ENCODE measurements around the gene SRD5A1.
"Not testable (repeated sequence)": the region's sequence is repeated elsewhere in the genome, so short reads cannot be mapped to it uniquely, and the experiment has no call there.

Gene SRD5A1

DNA sequence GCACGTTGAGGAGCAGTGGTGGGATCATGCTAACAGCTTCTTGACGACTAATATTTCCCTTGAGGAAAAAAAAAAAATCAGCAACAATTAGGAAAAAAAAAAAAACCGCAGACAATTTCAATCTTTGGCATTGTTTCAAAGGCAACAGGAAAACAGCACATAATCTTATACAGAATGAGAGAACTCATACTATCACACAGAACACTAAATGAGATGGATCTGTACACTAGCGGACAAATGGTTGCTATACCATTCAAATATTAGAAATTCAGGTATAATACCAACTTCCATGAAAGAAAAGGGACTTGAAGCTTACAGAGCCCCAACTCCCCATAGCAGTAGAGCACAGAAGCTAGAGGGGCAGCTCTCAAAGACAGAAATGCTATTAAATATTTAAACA, 10.0 kb upstream of the SRD5A1 start:
- H3K27me3 Mint-ChIP-seq, result no peaks in the 10 kb centered on the region
- no peak overlapping the region for H3K27ac Mint-ChIP-seq
- H3K36me3 Mint-ChIP-seq, result peaks cover 41% of the 10 kb centered on the region
- H3K4me1 Mint-ChIP-seq (ENCODE audit: low read depth), result peaks cover 40% of the 10 kb centered on the region
- peaks cover 11% of the 10 kb centered on the region for H3K9me3 Mint-ChIP-seq (ENCODE audit: low read depth)
- no peak overlapping the region for H3K4me3 Mint-ChIP-seq

DNA sequence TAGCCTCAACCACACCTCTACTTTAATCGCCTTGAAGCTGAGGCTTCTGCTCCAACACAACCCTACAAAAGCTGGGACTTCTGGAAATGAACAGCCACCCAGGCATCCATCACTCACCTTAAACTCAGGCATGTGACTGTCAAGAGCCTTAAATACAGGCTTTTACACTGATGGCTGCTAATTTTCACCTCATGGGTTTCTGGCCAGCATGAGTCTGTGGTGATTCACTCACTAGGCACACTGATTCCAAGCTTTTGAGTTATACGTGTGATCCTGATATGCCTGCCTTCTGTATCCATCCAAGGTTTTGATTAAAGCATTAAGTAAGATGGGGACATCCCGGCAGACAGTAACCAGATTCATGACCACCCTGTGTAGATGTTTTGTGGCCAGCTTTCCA, 9.3 kb upstream of the SRD5A1 start:
- peaks cover 11% of the 10 kb centered on the region for H3K9me3 Mint-ChIP-seq (ENCODE audit: low read depth)
- no peaks in the 10 kb centered on the region for H3K27me3 Mint-ChIP-seq
- H3K27ac Mint-ChIP-seq, result no peak overlapping the region
- peaks cover 39% of the 10 kb centered on the region for H3K36me3 Mint-ChIP-seq
- no peak overlapping the region for H3K4me3 Mint-ChIP-seq
- peaks cover 45% of the 10 kb centered on the region for H3K4me1 Mint-ChIP-seq (ENCODE audit: low read depth)

DNA sequence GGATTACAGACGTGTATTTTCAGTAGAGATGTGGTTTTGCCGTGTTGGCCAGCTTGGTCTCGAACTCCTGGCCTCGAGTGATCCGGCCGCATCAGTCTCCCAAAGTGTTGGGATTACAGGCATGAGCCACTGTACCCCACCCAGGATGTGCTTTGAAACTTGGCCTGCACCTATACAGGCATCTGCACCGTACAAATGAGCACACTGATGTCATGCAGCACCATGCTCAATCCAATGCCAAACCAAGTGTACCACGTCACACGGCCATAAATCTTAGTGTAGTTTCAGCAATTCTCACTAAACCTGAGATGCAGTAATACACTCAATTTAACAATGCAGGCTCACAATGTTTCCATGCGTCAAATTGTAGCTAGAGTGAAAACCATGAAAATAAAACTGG, 6.7 kb upstream of the SRD5A1 start:
- H3K4me3 Mint-ChIP-seq, result no peak overlapping the region
- peaks cover 11% of the 10 kb centered on the region for H3K9me3 Mint-ChIP-seq (ENCODE audit: low read depth)
- H3K36me3 Mint-ChIP-seq, result peaks cover 50% of the 10 kb centered on the region
- H3K27me3 Mint-ChIP-seq, result no peaks in the 10 kb centered on the region
- H3K27ac Mint-ChIP-seq, result no peak overlapping the region
- peaks cover 69% of the 10 kb centered on the region for H3K4me1 Mint-ChIP-seq (ENCODE audit: low read depth)

DNA sequence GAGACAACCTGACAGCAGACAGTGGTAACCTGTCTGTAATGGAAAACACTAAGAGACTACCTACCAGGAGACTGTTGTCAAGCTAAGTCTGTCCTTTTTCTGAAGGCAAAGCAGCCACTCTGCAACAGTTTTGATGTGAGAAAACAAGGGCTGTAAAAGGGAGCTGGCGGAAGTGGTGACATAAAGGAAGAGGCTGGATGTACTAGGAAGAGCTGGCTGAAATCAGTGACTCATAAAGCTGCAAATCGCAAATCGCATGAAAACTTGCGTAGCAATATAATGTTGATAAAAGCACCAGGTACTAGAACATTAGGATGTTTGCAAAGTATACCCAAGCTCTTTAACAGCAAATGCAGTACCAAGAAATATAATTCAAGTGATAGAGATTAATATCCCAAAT, 1.8 kb upstream of the SRD5A1 start:
- Mint-ChIP-seq H3K27ac (peak overlapping the region; percentile 75), H3K27me3 (no peaks in the 10 kb centered on the region), H3K4me3 (peak overlapping the region; percentile 100), H3K36me3 (peaks cover 17% of the 10 kb centered on the region), H3K4me1 (ENCODE audit: low read depth) (peaks cover 54% of the 10 kb centered on the region), H3K9me3 (ENCODE audit: low read depth) (no peaks in the 10 kb centered on the region)

DNA sequence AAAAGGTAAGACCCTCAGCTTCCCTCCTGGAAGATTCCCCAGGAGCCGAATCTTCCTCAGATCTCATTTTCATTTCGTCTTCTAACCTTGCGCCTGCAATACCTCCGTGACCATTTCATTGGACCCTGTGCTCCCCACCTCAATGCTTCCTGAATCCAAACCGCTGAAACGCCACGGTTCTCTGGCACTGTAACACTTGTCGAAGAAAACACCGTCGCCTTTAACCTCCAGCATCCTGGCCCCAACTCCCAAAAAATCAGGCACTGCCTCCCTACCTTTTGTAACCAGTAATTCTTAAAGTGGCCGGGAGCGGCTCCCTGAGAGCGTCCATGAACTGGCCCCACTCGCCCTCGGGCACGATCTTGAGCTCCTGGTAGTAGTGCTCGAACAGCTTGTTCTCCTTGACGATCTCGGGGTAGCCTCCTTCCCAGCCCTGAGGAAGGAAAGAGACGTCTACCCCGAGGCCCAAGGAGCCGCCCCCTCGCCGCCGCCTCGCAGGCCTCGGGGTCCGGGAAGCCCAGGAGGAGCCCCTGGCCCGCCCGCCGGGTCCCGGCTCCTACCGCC, 834 bp upstream of the SRD5A1 start:
- Mint-ChIP-seq H3K36me3 (peaks cover 18% of the 10 kb centered on the region), H3K4me3 (peak overlapping the region; percentile 100), H3K9me3 (ENCODE audit: low read depth) (no peaks in the 10 kb centered on the region), H3K4me1 (ENCODE audit: low read depth) (peaks cover 49% of the 10 kb centered on the region), H3K27me3 (no peaks in the 10 kb centered on the region), H3K27ac (peak overlapping the region; percentile 97)

DNA sequence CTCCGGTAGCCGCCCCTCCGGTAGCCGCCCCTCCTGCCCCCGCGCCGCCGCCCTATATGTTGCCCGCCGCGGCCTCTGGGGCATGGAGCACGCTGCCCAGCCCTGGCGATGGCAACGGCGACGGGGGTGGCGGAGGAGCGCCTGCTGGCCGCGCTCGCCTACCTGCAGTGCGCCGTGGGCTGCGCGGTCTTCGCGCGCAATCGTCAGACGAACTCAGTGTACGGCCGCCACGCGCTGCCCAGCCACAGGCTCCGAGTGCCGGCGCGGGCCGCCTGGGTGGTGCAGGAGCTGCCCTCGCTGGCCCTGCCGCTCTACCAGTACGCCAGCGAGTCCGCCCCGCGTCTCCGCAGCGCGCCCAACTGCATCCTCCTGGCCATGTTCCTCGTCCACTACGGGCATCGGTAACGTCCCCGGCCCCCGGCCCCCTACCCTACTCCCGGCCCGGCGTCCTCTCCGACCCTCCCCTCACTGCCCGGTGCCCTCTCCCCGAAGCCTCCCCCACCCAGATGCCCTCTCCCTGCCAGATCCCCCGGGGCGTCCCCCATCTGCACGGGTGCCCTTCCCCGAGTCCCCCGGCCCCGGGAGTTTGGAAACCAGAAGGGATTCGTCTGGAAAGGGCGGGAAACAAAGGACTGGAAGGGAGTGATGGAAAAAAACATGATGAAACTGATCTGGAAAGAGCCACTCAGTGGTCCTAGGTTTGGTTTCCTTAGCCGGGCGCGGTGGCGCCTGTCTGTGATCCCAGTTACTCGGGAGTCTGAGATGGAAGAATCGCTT, 417 bp downstream of the SRD5A1 start:
- no peaks in the 10 kb centered on the region for H3K27me3 Mint-ChIP-seq
- peaks cover 40% of the 10 kb centered on the region for H3K4me1 Mint-ChIP-seq (ENCODE audit: low read depth)
- H3K4me3 Mint-ChIP-seq, result peak overlapping the region; percentile 100
- H3K27ac Mint-ChIP-seq, result peak overlapping the region; percentile 61
- H3K9me3 Mint-ChIP-seq (ENCODE audit: low read depth), result no peaks in the 10 kb centered on the region
- peaks cover 18% of the 10 kb centered on the region for H3K36me3 Mint-ChIP-seq

DNA sequence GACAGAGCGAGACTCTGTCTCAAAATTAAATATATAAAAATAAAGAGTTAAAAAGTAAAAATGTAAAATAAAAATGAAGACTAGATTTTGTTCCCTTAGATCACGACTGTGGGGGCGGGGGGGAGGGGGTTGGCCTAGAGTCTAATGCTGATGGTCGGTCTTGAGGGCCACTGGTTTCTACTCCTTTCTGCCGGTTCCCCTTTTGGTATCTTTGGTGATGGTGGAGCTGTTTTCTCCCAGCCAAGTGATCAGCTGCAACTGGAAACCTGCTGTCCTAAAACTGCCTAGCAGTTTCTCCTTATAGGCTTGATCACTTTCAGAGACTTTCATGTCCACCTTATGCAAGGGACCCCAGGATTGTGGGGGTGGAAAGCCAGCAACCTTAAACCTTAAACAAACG, 1.1 kb downstream of the SRD5A1 start:
- Mint-ChIP-seq H3K36me3 (peaks cover 18% of the 10 kb centered on the region), H3K9me3 (ENCODE audit: low read depth) (no peaks in the 10 kb centered on the region), H3K27me3 (no peaks in the 10 kb centered on the region), H3K27ac (peak overlapping the region; percentile 61), H3K4me1 (ENCODE audit: low read depth) (peaks cover 34% of the 10 kb centered on the region), H3K4me3 (peak overlapping the region; percentile 100)

DNA sequence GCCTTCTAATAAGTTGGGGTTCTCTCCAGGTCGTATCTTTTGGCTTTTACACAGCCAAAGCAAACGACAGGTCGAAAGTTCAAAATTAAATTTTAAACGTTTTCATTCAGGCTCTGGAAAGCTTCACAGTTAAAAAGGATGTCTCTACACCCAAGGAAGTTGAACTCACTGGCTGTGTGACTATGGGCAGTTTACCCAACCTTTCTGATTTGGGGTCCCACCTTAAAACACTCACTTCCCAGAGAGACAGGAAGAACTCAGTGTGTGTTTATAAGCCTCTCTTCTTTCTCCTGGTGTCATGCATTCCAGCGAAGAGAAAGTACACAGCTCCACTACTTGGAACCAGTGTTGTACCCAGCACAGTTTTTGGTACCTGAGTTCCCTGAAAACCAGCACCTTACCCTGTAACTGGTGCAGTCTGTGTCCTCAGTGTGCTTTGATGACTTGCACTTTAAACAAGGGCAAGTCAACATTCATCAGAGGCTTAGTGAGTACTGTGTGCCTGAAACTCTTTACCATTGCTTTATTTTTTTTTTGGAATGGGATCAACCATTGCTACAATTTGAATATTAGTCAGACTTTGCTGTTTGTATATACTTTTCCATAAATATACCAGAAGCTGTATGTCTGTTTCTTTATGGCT, 1.7 kb downstream of the SRD5A1 start:
- no peaks in the 10 kb centered on the region for H3K9me3 Mint-ChIP-seq (ENCODE audit: low read depth)
- H3K36me3 Mint-ChIP-seq, result peaks cover 16% of the 10 kb centered on the region
- H3K27ac Mint-ChIP-seq, result no peak overlapping the region
- peaks cover 28% of the 10 kb centered on the region for H3K4me1 Mint-ChIP-seq (ENCODE audit: low read depth)
- H3K4me3 Mint-ChIP-seq, result peak overlapping the region; percentile 72
- no peaks in the 10 kb centered on the region for H3K27me3 Mint-ChIP-seq

DNA sequence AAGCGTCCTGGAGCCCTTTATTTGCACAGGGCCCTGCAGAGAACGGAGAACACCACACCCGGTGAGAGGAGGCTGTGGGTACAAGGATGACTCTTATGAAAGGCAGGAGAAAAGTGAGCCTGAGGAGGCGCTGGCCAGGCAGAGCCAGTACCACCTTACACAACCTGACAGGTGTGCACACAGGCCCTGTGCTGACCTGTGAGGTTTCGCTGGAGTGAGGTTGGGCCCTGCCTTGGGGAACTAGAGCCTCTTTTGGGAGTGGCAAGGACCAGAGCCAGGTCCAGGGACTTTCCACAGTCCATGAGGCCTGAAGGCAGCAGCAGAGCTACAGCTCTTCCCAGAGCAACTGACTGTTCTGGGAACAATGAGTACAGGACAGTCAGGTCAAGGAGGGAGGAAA, 3.1 kb downstream of the SRD5A1 start:
- Mint-ChIP-seq H3K27ac (no peak overlapping the region), H3K4me1 (ENCODE audit: low read depth) (peaks cover 14% of the 10 kb centered on the region), H3K4me3 (no peak overlapping the region), H3K36me3 (peaks cover 6% of the 10 kb centered on the region), H3K27me3 (no peaks in the 10 kb centered on the region), H3K9me3 (ENCODE audit: low read depth) (no peaks in the 10 kb centered on the region)

DNA sequence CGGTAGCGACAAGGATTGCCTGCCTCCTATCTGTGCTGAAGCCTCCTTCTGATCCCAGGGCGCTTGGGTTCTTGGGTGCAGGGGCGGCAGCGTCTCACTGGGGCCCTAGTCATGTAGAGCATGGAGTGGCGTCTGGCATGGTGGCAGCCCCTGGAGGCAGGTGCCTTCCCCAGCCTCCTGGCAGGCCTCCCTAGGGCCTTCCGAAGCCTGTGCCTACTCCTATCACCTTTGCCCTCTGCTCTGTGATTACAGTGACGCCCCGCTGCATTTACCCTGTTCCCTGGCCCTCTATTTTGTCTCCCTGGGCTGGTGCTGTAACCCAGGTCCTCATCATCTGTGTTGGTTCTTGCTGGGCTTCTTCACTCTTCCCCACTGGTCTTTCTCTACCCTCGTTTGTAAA, 3.8 kb downstream of the SRD5A1 start:
- Mint-ChIP-seq H3K27me3 (no peaks in the 10 kb centered on the region), H3K9me3 (ENCODE audit: low read depth) (no peaks in the 10 kb centered on the region), H3K27ac (no peak overlapping the region), H3K4me1 (ENCODE audit: low read depth) (peaks cover 10% of the 10 kb centered on the region), H3K36me3 (peaks cover 4% of the 10 kb centered on the region), H3K4me3 (no peak overlapping the region)

DNA sequence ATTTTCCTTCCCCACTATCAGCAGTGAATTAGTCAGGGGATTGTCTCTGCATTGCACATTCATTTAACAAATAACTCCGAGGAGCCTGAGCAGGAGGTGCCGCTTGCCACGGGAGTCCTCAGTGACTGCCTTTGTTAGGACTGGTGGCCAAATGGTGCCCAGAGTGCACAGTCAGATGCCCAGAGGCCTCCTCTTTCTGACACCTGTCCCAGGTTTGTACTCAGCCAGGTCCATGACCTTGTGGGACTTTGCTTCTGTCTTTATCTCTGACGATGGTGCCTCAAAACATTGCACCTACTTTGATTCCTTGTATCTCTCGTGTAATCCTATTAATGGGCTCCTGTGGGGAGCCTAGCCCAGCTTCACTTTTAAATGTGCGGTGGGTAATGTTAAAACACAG, 4.3 kb downstream of the SRD5A1 start:
- peaks cover 4% of the 10 kb centered on the region for H3K36me3 Mint-ChIP-seq
- H3K4me1 Mint-ChIP-seq (ENCODE audit: low read depth), result peaks cover 5% of the 10 kb centered on the region
- no peak overlapping the region for H3K27ac Mint-ChIP-seq
- no peaks in the 10 kb centered on the region for H3K9me3 Mint-ChIP-seq (ENCODE audit: low read depth)
- H3K4me3 Mint-ChIP-seq, result no peak overlapping the region
- H3K27me3 Mint-ChIP-seq, result no peaks in the 10 kb centered on the region

DNA sequence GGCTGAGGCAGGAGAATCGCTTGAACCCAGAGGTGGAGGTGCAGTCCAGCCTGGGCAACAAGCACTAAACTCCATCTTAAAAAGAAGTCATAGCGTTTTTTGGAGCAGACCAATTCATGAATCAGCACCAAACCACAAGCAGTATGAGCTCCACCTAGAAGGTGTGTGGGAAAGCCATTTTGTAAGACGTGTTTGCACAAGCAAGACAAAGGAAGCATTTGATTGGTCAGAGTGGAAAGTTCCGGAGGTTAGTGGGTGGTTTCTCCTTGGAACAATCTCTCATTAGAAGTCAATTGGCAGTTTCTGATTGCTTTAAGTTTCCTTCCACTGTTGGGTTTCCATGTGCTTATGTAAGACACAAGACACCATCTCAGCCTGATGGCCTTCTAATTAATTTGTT, 5.0 kb downstream of the SRD5A1 start:
- H3K27ac Mint-ChIP-seq, result no peak overlapping the region
- peaks cover 5% of the 10 kb centered on the region for H3K4me1 Mint-ChIP-seq (ENCODE audit: low read depth)
- no peaks in the 10 kb centered on the region for H3K9me3 Mint-ChIP-seq (ENCODE audit: low read depth)
- H3K27me3 Mint-ChIP-seq, result no peaks in the 10 kb centered on the region
- H3K36me3 Mint-ChIP-seq, result peaks cover 4% of the 10 kb centered on the region
- H3K4me3 Mint-ChIP-seq, result no peak overlapping the region

DNA sequence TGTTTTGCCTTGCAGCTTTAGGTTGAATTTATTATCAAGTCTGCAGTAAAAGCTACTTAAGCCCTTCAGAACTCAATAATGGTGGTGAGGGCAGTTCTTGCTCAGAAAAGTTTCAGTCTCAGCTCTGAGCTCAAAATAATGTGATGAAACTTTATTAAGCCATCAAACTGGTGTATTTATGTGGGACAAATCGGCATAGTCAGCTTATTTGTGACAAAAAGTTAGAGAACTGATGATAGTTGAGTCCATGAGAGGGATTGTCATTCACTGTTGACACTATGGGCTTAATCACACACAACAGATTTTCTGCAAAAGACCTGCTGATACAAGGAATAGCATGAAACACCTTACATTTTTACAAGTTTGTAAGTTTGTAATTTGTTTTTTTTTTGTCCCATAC, 9.4 kb downstream of the SRD5A1 start:
- Mint-ChIP-seq H3K27me3 (no peaks in the 10 kb centered on the region), H3K9me3 (ENCODE audit: low read depth) (no peaks in the 10 kb centered on the region), H3K36me3 (peaks cover 6% of the 10 kb centered on the region), H3K27ac (no peak overlapping the region), H3K4me1 (ENCODE audit: low read depth) (no peaks in the 10 kb centered on the region), H3K4me3 (no peak overlapping the region)

DNA sequence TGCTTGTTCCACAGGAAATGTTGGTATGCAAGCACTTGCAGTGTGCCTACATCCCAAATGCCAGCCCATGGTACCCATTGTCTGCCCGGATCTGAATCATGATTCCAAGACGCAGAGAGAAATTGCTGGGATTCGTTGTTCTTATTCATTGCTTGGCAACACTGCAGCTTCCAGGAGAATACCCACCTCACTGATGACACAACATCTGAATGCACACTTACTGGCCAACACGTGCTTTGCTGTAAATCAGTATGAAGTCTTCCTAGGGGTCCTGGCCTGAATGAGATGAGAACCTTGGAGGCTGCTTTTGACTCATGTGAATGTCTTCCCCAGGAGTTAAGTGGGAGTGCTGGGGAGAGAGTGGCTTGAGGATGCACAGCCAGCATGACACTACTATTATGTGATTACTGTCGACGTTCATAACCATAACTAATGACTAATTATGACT, 11.6 kb downstream of the SRD5A1 start:
- no peak overlapping the region for H3K27ac Mint-ChIP-seq
- no peaks in the 10 kb centered on the region for H3K4me1 Mint-ChIP-seq (ENCODE audit: low read depth)
- H3K36me3 Mint-ChIP-seq, result peaks cover 11% of the 10 kb centered on the region
- no peaks in the 10 kb centered on the region for H3K9me3 Mint-ChIP-seq (ENCODE audit: low read depth)
- no peak overlapping the region for H3K4me3 Mint-ChIP-seq
- no peaks in the 10 kb centered on the region for H3K27me3 Mint-ChIP-seq

DNA sequence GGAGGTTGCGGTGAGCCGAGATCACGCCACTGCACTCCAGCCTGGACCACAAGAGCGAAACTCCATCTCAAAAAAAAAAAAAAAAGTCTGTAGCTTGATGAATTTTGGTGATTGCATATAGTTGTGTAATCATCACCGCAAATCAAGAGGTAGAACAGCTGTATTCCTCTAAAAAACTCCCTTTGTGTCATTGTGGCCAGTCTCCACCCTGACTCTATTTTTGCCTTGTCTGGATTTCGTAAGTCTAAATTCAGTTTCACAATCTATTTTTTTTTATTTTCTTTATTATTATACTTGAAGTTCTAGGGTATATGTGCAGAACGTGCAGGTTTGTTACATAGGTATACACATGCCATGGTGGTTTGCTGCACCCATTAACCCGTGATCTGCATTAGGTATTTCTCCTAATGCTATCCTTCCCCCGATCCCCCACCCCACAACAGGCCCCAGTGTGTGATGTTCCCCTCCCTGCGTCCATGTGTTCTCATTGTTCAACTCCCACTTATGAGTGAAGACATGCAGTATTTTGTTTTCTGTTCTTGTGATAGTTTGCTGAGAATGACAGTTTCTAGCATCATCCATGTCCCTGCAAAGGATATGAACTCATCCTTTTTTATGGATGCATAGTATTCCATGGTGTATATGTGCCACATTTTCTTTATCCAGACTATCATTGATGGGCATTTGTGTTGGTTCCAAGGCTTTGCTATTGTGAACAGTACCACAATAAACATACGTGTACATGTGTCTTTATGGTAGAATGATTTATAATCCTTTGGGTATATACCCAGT, 12.5 kb downstream of the SRD5A1 start:
- not testable (repeated sequence) for H3K27ac Mint-ChIP-seq; H3K9me3 Mint-ChIP-seq (ENCODE audit: low read depth)
- H3K36me3 Mint-ChIP-seq, result peaks cover 13% of the 10 kb centered on the region

More for the DNA sequence above, 12.5 kb downstream of the SRD5A1 start:
- not testable (repeated sequence) for H3K4me1 Mint-ChIP-seq (ENCODE audit: low read depth); H3K4me3 Mint-ChIP-seq; H3K27me3 Mint-ChIP-seq

Data from activated naive CD8-positive, alpha-beta T cell (primary cell).